Measurements from ENCODE around the gene IGF2BP2.
"Not testable (repeated sequence)": the region's sequence is repeated elsewhere in the genome, so short reads cannot be mapped to it uniquely, and the experiment has no call there.

The IGF2BP2 gene

GRCh38 chr3:185677146-185677829 is 147.6 kb downstream of the IGF2BP2 start:
- ATAC-seq = no peak
- H3K4me1 Mint-ChIP-seq = no peaks in the 10 kb centered on the region
- no peak for DNase-seq (ENCODE audit: low spot score in 2 of 2)
- H3K27ac Mint-ChIP-seq = no peak overlapping the region
- peaks cover 12% of the 10 kb centered on the region for H3K9me3 Mint-ChIP-seq
- no peaks in the 10 kb centered on the region for H3K36me3 Mint-ChIP-seq
- no peak overlapping the region for H3K4me3 Mint-ChIP-seq

GRCh38 chr3:185667574-185667973 is 157.3 kb downstream of the IGF2BP2 start:
- H3K9me3 Mint-ChIP-seq = no peaks in the 10 kb centered on the region
- no peaks in the 10 kb centered on the region for H3K4me1 Mint-ChIP-seq

GRCh38 chr3:185663929-185664328 is 160.9 kb downstream of the IGF2BP2 start:
- H3K36me3 Mint-ChIP-seq = no peaks in the 10 kb centered on the region
- no peak overlapping the region for H3K4me3 Mint-ChIP-seq
- ATAC-seq (no peak), DNase-seq (ENCODE audit: low spot score in 2 of 2) (no peak)
- H3K9me3 Mint-ChIP-seq = no peaks in the 10 kb centered on the region
- H3K4me1 Mint-ChIP-seq = peaks cover 14% of the 10 kb centered on the region
- no peak overlapping the region for H3K27ac Mint-ChIP-seq

More at GRCh38 chr3:185667574-185667973, 157.3 kb downstream of the IGF2BP2 start:
- DNase-seq (ENCODE audit: low spot score in 2 of 2) (no peak), ATAC-seq (no peak)
- no peak overlapping the region for H3K4me3 Mint-ChIP-seq
- no peaks in the 10 kb centered on the region for H3K36me3 Mint-ChIP-seq
- H3K27ac Mint-ChIP-seq = no peak overlapping the region

- H3K27ac Mint-ChIP-seq = no peak overlapping the region
- H3K4me3 Mint-ChIP-seq = no peak overlapping the region
- no peaks in the 10 kb centered on the region for H3K9me3 Mint-ChIP-seq
- no peak for DNase-seq (ENCODE audit: low spot score in 2 of 2)
- peaks cover 20% of the 10 kb centered on the region for H3K4me1 Mint-ChIP-seq
- ATAC-seq = peak; percentile 44
- H3K36me3 Mint-ChIP-seq = no peaks in the 10 kb centered on the region
Observed at GRCh38 chr3:185661772-185662171, 163.1 kb downstream of the IGF2BP2 start.

- H3K27ac Mint-ChIP-seq; DNase-seq (ENCODE audit: low spot score in 2 of 2); H3K9me3 Mint-ChIP-seq; ATAC-seq; H3K36me3 Mint-ChIP-seq; H3K4me3 Mint-ChIP-seq: not testable (repeated sequence)
- peaks cover 20% of the 10 kb centered on the region for H3K4me1 Mint-ChIP-seq
Observed at GRCh38 chr3:185661296-185661695, 163.5 kb downstream of the IGF2BP2 start.

- DNase-seq (ENCODE audit: low spot score in 2 of 2) (peak; percentile 63 to 79), ATAC-seq (peak; percentile 83)
- H3K9me3 Mint-ChIP-seq = no peaks in the 10 kb centered on the region
- H3K36me3 Mint-ChIP-seq = no peaks in the 10 kb centered on the region
- no peak overlapping the region for H3K4me3 Mint-ChIP-seq
- peaks cover 20% of the 10 kb centered on the region for H3K4me1 Mint-ChIP-seq
- H3K27ac Mint-ChIP-seq = no peak overlapping the region
Observed at GRCh38 chr3:185659942-185660921, 164.6 kb downstream of the IGF2BP2 start.

- Mint-ChIP-seq H3K4me1 (peaks cover 20% of the 10 kb centered on the region), H3K27ac (no peak overlapping the region), H3K36me3 (no peaks in the 10 kb centered on the region), H3K9me3 (no peaks in the 10 kb centered on the region), H3K4me3 (no peak overlapping the region)
- ATAC-seq (no peak), DNase-seq (ENCODE audit: low spot score in 2 of 2) (no peak)
Observed at GRCh38 chr3:185658943-185659342, 165.9 kb downstream of the IGF2BP2 start.

- Mint-ChIP-seq H3K4me3 (no peak overlapping the region), H3K27ac (no peak overlapping the region), H3K36me3 (no peaks in the 10 kb centered on the region), H3K9me3 (no peaks in the 10 kb centered on the region), H3K4me1 (peaks cover 20% of the 10 kb centered on the region)
- DNase-seq (ENCODE audit: low spot score in 2 of 2) (no peak), ATAC-seq (peak; percentile 43)
Observed at GRCh38 chr3:185658504-185658912, 166.3 kb downstream of the IGF2BP2 start.

GRCh38 chr3:185657691-185658503 is 166.9 kb downstream of the IGF2BP2 start:
- H3K27ac Mint-ChIP-seq = no peak overlapping the region
- H3K4me1 Mint-ChIP-seq = peaks cover 20% of the 10 kb centered on the region

GRCh38 chr3:185657211-185657610 is 167.6 kb downstream of the IGF2BP2 start:
- Mint-ChIP-seq H3K27ac (no peak overlapping the region), H3K9me3 (no peaks in the 10 kb centered on the region), H3K4me1 (peaks cover 20% of the 10 kb centered on the region), H3K4me3 (no peak overlapping the region), H3K36me3 (no peaks in the 10 kb centered on the region)
- ATAC-seq (no peak), DNase-seq (ENCODE audit: low spot score in 2 of 2) (no peak)

More at GRCh38 chr3:185657691-185658503, 166.9 kb downstream of the IGF2BP2 start:
- no peaks in the 10 kb centered on the region for H3K36me3 Mint-ChIP-seq
- no peaks in the 10 kb centered on the region for H3K9me3 Mint-ChIP-seq
- DNase-seq (ENCODE audit: low spot score in 2 of 2) (no peak), ATAC-seq (no peak)
- no peak overlapping the region for H3K4me3 Mint-ChIP-seq

GRCh38 chr3:185656321-185656840 is 168.5 kb downstream of the IGF2BP2 start:
- Mint-ChIP-seq H3K36me3 (no peaks in the 10 kb centered on the region), H3K4me1 (peaks cover 14% of the 10 kb centered on the region), H3K9me3 (no peaks in the 10 kb centered on the region), H3K27ac (no peak overlapping the region), H3K4me3 (no peak overlapping the region)
- no peak for ATAC-seq
- DNase-seq (ENCODE audit: low spot score in 2 of 2) = no peak

- DNase-seq (ENCODE audit: low spot score in 2 of 2) = no peak
- Mint-ChIP-seq H3K36me3 (no peaks in the 10 kb centered on the region), H3K27ac (no peak overlapping the region), H3K4me3 (no peak overlapping the region), H3K4me1 (peaks cover 14% of the 10 kb centered on the region), H3K9me3 (no peaks in the 10 kb centered on the region)
- no peak for ATAC-seq
Observed at GRCh38 chr3:185655426-185656320, 169.2 kb downstream of the IGF2BP2 start.

- Mint-ChIP-seq H3K36me3 (no peaks in the 10 kb centered on the region), H3K27ac (no peak overlapping the region), H3K4me1 (peaks cover 8% of the 10 kb centered on the region), H3K4me3 (no peak overlapping the region), H3K9me3 (no peaks in the 10 kb centered on the region)
- no peak for ATAC-seq
- DNase-seq (ENCODE audit: low spot score in 2 of 2) = no peak
Observed at GRCh38 chr3:185654758-185655145, 170.1 kb downstream of the IGF2BP2 start.

Measured in stimulated activated effector memory CD8-positive, alpha-beta T cell treated with anti-CD3 and anti-CD28 coated beads, Interleukin-12 subunit alpha, Interleukin-12 subunit beta, amount 100 ng/mL, for 72 hours (primary cell).